ENCODE measurements around the gene CCDC171. TPM values are rescaled to one million over a fixed set of nuclear protein-coding genes. Genes with fewer than 3 reads are reported as not detected.

CCDC171 gene
- total RNA-seq, 1 experiment from 2014 or later, result 2.6 TPM

DNA sequence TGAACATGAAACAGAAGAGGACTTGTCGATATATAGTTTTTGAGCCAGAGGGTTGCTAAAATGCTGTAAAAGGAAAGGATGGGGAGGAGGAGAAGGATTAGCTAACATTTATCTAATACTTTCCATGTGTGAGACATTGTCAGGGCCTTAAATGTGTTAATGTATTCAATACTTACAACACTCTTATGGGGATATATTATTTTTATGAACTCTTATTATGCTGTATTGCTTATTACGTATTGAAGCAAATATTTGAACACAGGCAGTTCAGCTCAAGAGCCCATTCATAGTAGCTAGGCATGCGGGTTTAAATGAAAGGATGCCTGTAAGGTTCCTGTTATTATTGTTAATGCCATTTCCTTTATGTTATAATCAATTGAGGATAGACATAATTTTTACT lies 391.5 kb downstream of the CCDC171 start:
- no peak for ATAC-seq
- H3K9me3 ChIP-seq (ENCODE audit: control insufficient read depth in 1 of 2, insufficient read depth in 1 of 2, low read depth in 1 of 2, low read length in 2 of 2), result no peaks in the 10 kb centered on the region
- ChIA-PET POLR2A (no interaction called here), RAD21 (ENCODE audit: low non-redundant PET in 1 of 2, low total read pairs in 2 of 2, uncharacterized antibody in 2 of 2, unreplicated experiment in 2 of 2) (no interaction called here), CTCF (no interaction called here)
- no peak overlapping the region for H3K4me3 ChIP-seq (replicated peaks in 1 of 2; ENCODE audit: low read depth in 1 of 2, low read length in 2 of 2)
- BruUV-seq (replicated peaks), result no TSS peak
- H3K4me2 ChIP-seq (ENCODE audit: low read length), result no peak overlapping the region
- H3K27me3 ChIP-seq (ENCODE audit: insufficient read depth, low read length), result no peaks in the 10 kb centered on the region
- intact Hi-C loops (cut with micrococcal nuclease), result no loop called here
- H3K36me3 ChIP-seq (ENCODE audit: control insufficient read depth in 1 of 2, insufficient read depth in 2 of 2, low read length in 2 of 2), result no peaks in the 10 kb centered on the region
- H4K20me1 ChIP-seq (ENCODE audit: insufficient read depth), result no peaks in the 10 kb centered on the region; the same call in 1 of the 2 replicates
- no peaks in the 10 kb centered on the region for H3K79me2 ChIP-seq (ENCODE audit: insufficient read depth, low read length)
- H3K9ac ChIP-seq (ENCODE audit: low read length), result no peak overlapping the region
- H2AFZ ChIP-seq (ENCODE audit: low read depth, low read length, poor library complexity, severe bottlenecking), result no peak overlapping the region
- no peak for DNase-seq (ENCODE audit: low read depth, low spot score)
- no peaks in the 10 kb centered on the region for H3K4me1 ChIP-seq (ENCODE audit: control insufficient read depth in 1 of 2, insufficient read depth in 2 of 2, low read length in 2 of 2)
- no peak overlapping the region for H3K27ac ChIP-seq (ENCODE audit: low read depth, low read length)
- no peaks in the 10 kb centered on the region for H3K9me2 ChIP-seq (ENCODE audit: insufficient read depth)
- TF ChIP-seq, protein P1, sequence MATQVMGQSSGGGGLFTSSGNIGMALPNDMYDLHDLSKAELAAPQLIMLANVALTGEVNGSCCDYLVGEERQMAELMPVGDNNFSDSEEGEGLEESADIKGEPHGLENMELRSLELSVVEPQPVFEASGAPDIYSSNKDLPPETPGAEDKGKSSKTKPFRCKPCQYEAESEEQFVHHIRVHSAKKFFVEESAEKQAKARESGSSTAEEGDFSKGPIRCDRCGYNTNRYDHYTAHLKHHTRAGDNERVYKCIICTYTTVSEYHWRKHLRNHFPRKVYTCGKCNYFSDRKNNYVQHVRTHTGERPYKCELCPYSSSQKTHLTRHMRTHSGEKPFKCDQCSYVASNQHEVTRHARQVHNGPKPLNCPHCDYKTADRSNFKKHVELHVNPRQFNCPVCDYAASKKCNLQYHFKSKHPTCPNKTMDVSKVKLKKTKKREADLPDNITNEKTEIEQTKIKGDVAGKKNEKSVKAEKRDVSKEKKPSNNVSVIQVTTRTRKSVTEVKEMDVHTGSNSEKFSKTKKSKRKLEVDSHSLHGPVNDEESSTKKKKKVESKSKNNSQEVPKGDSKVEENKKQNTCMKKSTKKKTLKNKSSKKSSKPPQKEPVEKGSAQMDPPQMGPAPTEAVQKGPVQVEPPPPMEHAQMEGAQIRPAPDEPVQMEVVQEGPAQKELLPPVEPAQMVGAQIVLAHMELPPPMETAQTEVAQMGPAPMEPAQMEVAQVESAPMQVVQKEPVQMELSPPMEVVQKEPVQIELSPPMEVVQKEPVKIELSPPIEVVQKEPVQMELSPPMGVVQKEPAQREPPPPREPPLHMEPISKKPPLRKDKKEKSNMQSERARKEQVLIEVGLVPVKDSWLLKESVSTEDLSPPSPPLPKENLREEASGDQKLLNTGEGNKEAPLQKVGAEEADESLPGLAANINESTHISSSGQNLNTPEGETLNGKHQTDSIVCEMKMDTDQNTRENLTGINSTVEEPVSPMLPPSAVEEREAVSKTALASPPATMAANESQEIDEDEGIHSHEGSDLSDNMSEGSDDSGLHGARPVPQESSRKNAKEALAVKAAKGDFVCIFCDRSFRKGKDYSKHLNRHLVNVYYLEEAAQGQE (IDR thresholded peaks at IDR 0.05; ENCODE audit: low read depth), result no peak
- no peak for TF ChIP-seq ELF1 (IDR thresholded peaks at IDR 0.05; ENCODE audit: borderline replicate concordance, low read depth)
- TF ChIP-seq SRF (IDR thresholded peaks at IDR 0.05; ENCODE audit: low read depth), result no peak
- no peak for TF ChIP-seq EZH2phosphoT487 (IDR thresholded peaks at IDR 0.05; ENCODE audit: borderline replicate concordance)
- no peak for TF ChIP-seq ZBTB33 (IDR thresholded peaks at IDR 0.05; ENCODE audit: extremely low read depth, insufficient replicate concordance, low read length)
- no peak for TF ChIP-seq ZNF274 (IDR thresholded peaks at IDR 0.05; ENCODE audit: low read depth, low read length)
- no peak for TF ChIP-seq CEBPB (IDR thresholded peaks at IDR 0.05; ENCODE audit: low read depth)
- TF ChIP-seq POLR2AphosphoS5 (IDR thresholded peaks at IDR 0.05; ENCODE audit: low read depth, low read length), result no peak
- TF ChIP-seq CBX3 (IDR thresholded peaks at IDR 0.05; ENCODE audit: low read depth), result no peak
- no peak for TF ChIP-seq FOSL1 (IDR thresholded peaks at IDR 0.05; ENCODE audit: low read depth)
